Measurements from ENCODE around the gene GALNT2.

The GALNT2 gene

GRCh38 chr1:230206976-230207375 is 139.9 kb downstream of the GALNT2 start:
- DNase-seq (ENCODE audit: low spot score) = no peak
- FAIRE-seq = no peak

DNA sequence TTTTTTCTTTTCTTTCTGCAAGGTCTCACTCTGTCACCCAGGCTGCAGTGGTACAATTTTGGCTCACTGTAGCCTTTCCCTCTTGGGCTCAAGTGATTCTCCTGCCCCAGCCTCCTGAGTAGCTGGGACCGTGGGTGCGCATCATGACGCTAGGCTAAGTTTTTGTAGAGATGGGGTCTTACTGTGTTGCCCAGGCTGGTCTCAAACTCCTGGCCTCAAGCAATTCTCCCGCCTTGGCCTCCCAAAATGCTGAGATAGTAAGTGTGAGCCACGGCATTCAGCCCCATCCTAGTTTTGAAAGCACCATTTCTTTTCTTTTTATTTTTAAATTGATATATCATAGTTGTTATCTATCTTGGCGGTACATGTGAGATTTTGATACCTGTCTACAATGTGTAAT is 140.6 kb downstream of the GALNT2 start:
- DNase-seq (ENCODE audit: low spot score) (no peak), FAIRE-seq (no peak)

- FAIRE-seq (no peak), DNase-seq (ENCODE audit: low spot score) (no peak)
Observed at GRCh38 chr1:230208619-230209261, 141.7 kb downstream of the GALNT2 start.

- FAIRE-seq (no peak), DNase-seq (ENCODE audit: low spot score) (no peak)
Observed at GRCh38 chr1:230210326-230210980, 143.4 kb downstream of the GALNT2 start.

GRCh38 chr1:230210981-230211336 is 143.9 kb downstream of the GALNT2 start:
- DNase-seq (ENCODE audit: low spot score) (no peak), FAIRE-seq (no peak)

DNA sequence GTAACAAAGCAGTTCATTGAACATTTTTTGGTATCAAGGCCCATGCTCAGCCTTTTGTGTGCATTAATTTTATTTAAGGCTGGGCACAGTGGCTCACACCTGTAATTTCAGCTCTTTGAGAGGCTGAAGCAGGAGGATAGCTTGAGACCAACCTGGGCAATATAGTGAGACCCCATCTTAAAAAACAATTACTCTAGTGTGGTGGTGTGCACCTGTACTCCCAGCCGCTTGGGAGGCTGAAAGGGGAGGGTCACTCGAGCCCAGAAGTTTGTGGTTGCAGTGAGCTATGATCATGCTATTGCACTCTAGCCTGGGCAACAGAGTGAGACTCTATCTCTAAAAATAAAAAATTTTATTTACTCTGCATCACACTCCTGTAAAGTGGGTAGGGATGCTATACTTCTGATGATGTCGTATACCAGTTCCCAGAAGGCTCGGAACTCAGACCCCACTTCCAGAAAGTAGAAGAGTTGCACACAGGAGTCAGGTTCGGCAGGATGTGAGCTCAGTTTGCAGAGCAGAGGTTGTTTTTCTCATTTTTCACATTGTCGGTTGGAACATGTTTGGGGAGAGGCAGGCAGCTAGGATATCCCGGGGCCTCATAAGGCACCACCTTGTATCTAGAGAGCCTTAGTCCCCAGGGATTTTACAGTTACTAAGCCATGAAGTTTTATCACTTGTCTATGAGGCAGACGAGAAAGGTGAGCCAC is 144.6 kb downstream of the GALNT2 start:
- DNase-seq (ENCODE audit: low spot score) (no peak), FAIRE-seq (no peak)

DNA sequence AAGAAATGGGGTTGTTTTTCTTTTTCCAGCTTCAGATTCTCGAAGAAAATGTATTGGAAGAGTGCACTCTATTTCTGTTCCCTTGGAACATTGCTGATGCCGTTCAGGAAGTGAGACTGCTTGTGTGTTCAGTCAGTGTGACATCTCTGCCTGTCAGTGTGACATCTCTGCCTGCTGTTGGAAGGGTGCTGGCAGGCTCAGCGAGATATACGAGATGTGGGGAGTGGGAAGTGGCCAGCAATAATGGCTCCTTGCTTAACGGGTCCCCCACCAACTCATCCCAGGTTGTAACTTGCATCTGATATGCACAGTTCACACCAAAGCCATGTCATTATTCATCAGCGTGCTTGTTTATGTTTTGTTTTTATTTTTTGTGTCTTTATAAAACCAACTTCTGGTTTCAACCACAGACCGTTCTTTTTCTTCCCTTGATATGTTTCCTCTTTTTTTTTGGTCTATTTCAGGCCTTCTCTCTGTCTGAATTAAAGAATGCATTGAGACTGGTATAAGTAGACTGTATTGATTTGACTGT is 145.4 kb downstream of the GALNT2 start:
- DNase-seq (ENCODE audit: low spot score) = no peak
- FAIRE-seq = no peak

- no peak for FAIRE-seq
Observed at GRCh38 chr1:230215031-230215430, 148.0 kb downstream of the GALNT2 start.

GRCh38 chr1:230215529-230215928 is 148.5 kb downstream of the GALNT2 start:
- DNase-seq (ENCODE audit: low spot score) = no peak
- no peak for FAIRE-seq

More at GRCh38 chr1:230215031-230215430, 148.0 kb downstream of the GALNT2 start:
- no peak for DNase-seq (ENCODE audit: low spot score)

DNA sequence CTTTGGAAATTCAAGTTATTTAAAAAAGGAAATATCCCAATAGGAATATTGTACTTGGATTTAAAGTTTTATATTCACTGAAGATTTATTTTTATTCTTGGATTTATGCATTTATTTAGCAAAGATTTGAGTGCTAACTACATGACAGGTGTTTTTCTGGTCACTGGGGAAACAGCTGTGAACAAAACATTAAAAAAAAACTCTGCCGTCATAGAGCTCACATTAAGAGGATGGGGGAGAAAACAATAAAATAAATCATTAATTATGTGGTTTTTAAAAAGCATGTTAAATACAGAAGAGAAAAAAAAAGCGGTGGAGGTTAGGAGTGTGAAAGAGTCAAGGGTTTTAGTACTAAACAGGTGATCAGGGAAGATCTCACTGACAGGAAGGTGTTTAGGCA is 149.9 kb downstream of the GALNT2 start:
- DNase-seq (ENCODE audit: low spot score) (no peak), FAIRE-seq (no peak)

GRCh38 chr1:230218667-230219066 is 151.6 kb downstream of the GALNT2 start:
- FAIRE-seq (no peak), DNase-seq (ENCODE audit: low spot score) (no peak)

DNA sequence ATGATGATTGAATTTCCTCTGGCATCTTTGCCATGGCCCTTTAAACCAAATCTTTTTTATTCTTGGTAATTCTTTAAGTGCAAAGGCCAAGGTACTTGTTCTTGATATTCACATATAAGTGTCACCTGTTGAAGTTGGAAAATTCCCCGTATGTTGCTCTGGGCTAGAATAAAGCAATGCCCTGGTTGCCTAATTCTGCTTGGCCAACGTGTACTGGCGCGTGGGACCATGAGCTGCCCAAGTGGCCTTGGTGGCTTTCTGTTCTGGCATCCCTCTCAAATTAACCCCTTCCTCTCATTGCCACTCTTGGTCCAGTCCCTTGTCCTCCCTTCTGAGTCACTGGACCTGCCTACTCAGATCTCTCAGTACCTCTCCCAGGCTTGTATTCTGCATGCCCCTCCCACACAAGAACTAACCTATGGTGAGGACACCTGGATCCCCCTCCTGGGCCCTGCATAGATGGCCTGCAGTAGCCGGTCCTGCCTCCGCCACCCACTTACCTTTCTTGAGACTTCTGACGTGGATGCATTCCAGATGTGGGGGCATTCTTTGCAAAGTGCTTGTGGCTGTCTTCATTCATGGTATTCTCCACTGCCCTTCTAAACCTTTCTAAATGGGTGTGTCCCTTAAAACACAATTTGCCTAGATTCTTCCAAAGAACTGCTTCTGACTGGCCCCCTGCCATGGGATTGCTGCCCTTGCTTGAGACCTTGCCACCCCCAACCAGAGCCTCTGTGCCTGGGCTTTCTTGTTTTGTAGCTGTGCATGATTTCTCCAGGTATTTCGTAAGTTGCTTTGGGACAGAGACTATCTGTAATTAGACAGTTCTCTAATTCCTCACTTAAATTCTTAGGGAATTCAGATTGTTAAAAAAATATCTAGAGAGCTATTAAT is 152.4 kb downstream of the GALNT2 start:
- no peak for DNase-seq (ENCODE audit: low spot score)
- FAIRE-seq = no peak

GRCh38 chr1:230220478-230220877 is 153.4 kb downstream of the GALNT2 start:
- DNase-seq (ENCODE audit: low spot score) (no peak), FAIRE-seq (no peak)

- FAIRE-seq (no peak), DNase-seq (ENCODE audit: low spot score) (no peak)
Observed at GRCh38 chr1:230220907-230221306, 153.9 kb downstream of the GALNT2 start.

DNA sequence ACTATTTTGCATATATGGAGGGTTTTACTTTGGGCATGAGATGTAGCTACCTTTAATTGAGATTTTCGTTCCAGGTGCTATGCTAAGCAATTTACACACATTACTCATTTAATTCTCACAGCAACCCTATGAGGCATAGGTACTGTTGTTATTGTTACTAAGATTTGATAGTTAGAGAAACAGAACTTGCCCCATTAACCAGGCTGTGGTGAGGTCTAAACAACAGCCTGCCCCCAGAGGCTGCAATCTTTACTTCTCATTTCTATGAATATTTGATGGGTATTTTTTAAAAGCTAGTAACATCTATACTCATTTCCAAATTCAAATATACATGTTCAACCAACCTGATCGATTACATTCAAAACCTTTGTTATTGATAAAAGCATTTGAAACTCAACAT is 155.6 kb downstream of the GALNT2 start:
- no peak for DNase-seq (ENCODE audit: low spot score)
- no peak for FAIRE-seq

- FAIRE-seq (no peak), DNase-seq (ENCODE audit: low spot score) (no peak)
Observed at GRCh38 chr1:230224101-230224960, 157.3 kb downstream of the GALNT2 start.

DNA sequence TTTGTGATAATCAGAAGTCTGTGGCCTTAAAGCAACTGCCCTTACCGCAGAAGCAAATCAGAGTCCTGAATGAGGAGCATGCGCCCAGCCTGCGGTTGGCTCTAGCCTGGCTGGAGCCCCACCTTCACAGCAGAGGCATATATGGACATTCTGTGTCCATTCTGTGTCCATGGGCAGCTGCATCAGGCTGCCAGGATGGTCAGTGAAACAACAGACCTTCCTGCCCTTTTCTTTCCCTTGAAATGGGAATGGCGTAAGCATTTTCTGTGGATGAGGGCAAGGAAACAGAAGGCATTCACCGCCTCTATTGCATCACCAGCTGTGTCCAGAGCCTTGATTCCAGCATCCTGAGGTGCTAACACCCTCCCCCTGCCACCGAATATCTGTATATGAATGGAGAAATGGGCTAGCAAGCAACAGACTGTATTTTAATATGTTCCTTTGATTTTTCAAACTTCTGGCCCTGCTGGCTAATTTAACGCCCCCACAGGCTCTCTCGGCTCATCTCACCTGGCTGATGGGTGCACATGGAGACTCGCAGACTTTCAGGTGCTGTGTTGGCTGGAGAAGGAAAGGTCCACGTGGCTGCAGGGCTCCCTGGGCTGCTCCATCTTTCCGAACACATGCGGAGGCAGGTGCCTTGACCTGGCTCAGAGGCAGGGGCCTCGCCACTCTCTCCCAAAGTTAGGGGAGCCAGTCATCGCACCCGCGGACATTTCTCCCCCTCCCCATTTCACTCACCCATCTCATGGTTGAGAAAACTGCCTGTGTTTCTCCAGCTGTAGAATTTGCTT is 159.2 kb downstream of the GALNT2 start:
- DNase-seq (ENCODE audit: low spot score) (no peak), FAIRE-seq (no peak)

- no peak for DNase-seq (ENCODE audit: low spot score)
- peak; percentile 25 for FAIRE-seq
Observed at GRCh38 chr1:230226814-230227213, 159.8 kb downstream of the GALNT2 start.

- FAIRE-seq = no peak
Observed at GRCh38 chr1:230228236-230228897, 161.3 kb downstream of the GALNT2 start.

More at GRCh38 chr1:230228236-230228897, 161.3 kb downstream of the GALNT2 start:
- no peak for DNase-seq (ENCODE audit: low spot score)
